H1 (cell line): ENCODE measurements around the gene RBSN. TPM values are rescaled to one million over a fixed set of nuclear protein-coding genes. Genes with fewer than 3 reads are reported as not detected.

Experiments used
- CTCF ChIA-PET: fragments of 300-600 bp; sonication (Branson Sonifier 250); formaldehyde crosslinking; loops from one replicate; lab custom pipeline; 2021; ENCODE audit not compliant: partially characterized antibody; lab: Charles Lee
- POLR2A ChIA-PET: fragments of 300-600 bp; sonication (Branson Sonifier 250); formaldehyde crosslinking; loops from one replicate; lab custom pipeline; 2021; ENCODE audit warnings: inconsistent platforms; ENCODE audit not compliant: partially characterized antibody; lab: Charles Lee
- DNase-seq, 2 experiments: peaks; one replicate each; pipeline versions ENCODE4 v3.0.0 to v3.0.0-alpha.2; 2010 to 2022; ENCODE audit warnings: low spot score in 2 of 2, low read depth in 1 of 2, mixed read lengths in 1 of 2
- FAIRE-seq: peaks from 2 replicates; lab custom pipeline; 2011; peaks lifted over from hg19 to GRCh38; lab: Jason Lieb, UNC
- H2AFZ ChIP-seq: 2 replicates; pipeline ENCODE4 v1.8.1; 2012; ENCODE audit warnings: low read length, inconsistent platforms
- H2AK5ac ChIP-seq: 2 replicates; pipeline ENCODE4 v1.6.1; 2013; ENCODE audit warnings: low read depth, low read length
- H2BK120ac ChIP-seq: replicated peaks from 2 replicates; pipeline ENCODE3; 2013; ENCODE audit warnings: low read depth, low read length, inconsistent platforms
- H2BK12ac ChIP-seq: 2 replicates; pipeline ENCODE4 v1.6.1; 2013; ENCODE audit warnings: low read depth, low read length
- H2BK15ac ChIP-seq: 2 replicates; pipeline ENCODE4 v1.6.1; 2013; ENCODE audit warnings: low read length
- H2BK20ac ChIP-seq: 2 replicates; pipeline ENCODE4 v1.6.1; 2013; ENCODE audit warnings: low read length
- H2BK5ac ChIP-seq: 2 replicates; pipeline ENCODE4 v1.6.1; 2013; ENCODE audit warnings: low read depth, low read length
- H3K14ac ChIP-seq: 2 replicates; pipeline ENCODE4 v1.6.1; 2013; ENCODE audit warnings: inconsistent platforms; ENCODE audit not compliant: insufficient read length
- H3K18ac ChIP-seq: 2 replicates; pipeline ENCODE4 v1.6.1; 2013; ENCODE audit warnings: low read length; ENCODE audit errors: extremely low read depth
- H3K23ac ChIP-seq: 2 replicates; pipeline ENCODE4 v1.6.1; 2013; ENCODE audit warnings: inconsistent platforms; ENCODE audit not compliant: insufficient read length
- H3K23me2 ChIP-seq: 2 replicates; pipeline ENCODE4 v1.6.1; 2013; ENCODE audit warnings: low read depth, low read length
- H3K27ac ChIP-seq: 2 replicates; pipeline ENCODE4 v1.6.1; 2011; ENCODE audit warnings: low read depth, low read length, inconsistent platforms
- H3K27me3 ChIP-seq, 4 experiments: replicated peaks in 1 of 4; 1 replicate in 1 of 4; 2 replicates in 3 of 4; pipeline versions ENCODE4 v1.6.1 to v1.8.1; 2011 to 2013; ENCODE audit warnings: low read length in 3 of 4, mild to moderate bottlenecking in 3 of 4, inconsistent platforms in 2 of 4, mixed read lengths in 2 of 4, moderate library complexity in 1 of 4; ENCODE audit not compliant: control insufficient read depth in 3 of 4, insufficient read depth in 3 of 4; ENCODE audit errors: extremely low read depth in 1 of 4
- H3K36me3 ChIP-seq, 4 experiments: 2 replicates each; pipeline versions ENCODE4 v1.6.1 to v1.8.1; 2011 to 2013; ENCODE audit warnings: mild to moderate bottlenecking in 4 of 4, low read length in 3 of 4, moderate library complexity in 2 of 4, control low read depth in 1 of 4, inconsistent platforms in 1 of 4; ENCODE audit not compliant: insufficient read depth in 4 of 4, control insufficient read depth in 2 of 4
- H3K4ac ChIP-seq: replicated peaks from 2 replicates; pipeline ENCODE3; 2013; ENCODE audit warnings: low read length, low read depth, mixed read lengths, inconsistent platforms; ENCODE audit not compliant: insufficient read length
- H3K4me1 ChIP-seq, 4 experiments: replicated peaks in 1 of 4; 1 replicate in 1 of 4; 2 replicates in 3 of 4; pipeline versions ENCODE4 v1.6.1 to v1.8.1; 2011 to 2013; ENCODE audit warnings: low read length in 3 of 4, inconsistent platforms in 2 of 4, mixed read lengths in 1 of 4; ENCODE audit not compliant: insufficient read depth in 4 of 4, control insufficient read depth in 3 of 4
- H3K4me2 ChIP-seq, 2 experiments: 2 replicates each; pipeline versions ENCODE4 v1.6.1 to v1.8.1; 2011 to 2013; ENCODE audit warnings: low read depth in 2 of 2, low read length in 2 of 2, control low read depth in 1 of 2, inconsistent platforms in 1 of 2, mild to moderate bottlenecking in 1 of 2; ENCODE audit not compliant: insufficient read depth in 1 of 2
- H3K4me3 ChIP-seq, 4 experiments: fragments of 200-600, 300-600 bp in 1 of 4; sonication (generic), shearing (Covaris generic), sonication (Bioruptor Twin) in 1 of 4; 2 replicates each; pipeline versions ENCODE4 v1.5.1 to v1.8.1; 2011 to 2016; ENCODE audit warnings: low read length in 4 of 4, low read depth in 3 of 4, control low read depth in 2 of 4, inconsistent platforms in 2 of 4, mild to moderate bottlenecking in 2 of 4, mixed read lengths in 1 of 4, moderate library complexity in 1 of 4; ENCODE audit not compliant: insufficient read depth in 2 of 4; ENCODE audit errors: extremely low read depth in 1 of 4
- H3K56ac ChIP-seq: replicated peaks from 2 replicates; pipeline ENCODE3; 2013; ENCODE audit warnings: low read depth, mild to moderate bottlenecking, mixed read lengths, low read length, inconsistent platforms; ENCODE audit not compliant: insufficient read length
- H3K79me1 ChIP-seq: 2 replicates; pipeline ENCODE4 v1.6.1; 2013; ENCODE audit warnings: low read depth, low read length, control low read depth
- H3K79me2 ChIP-seq, 2 experiments: 2 replicates each; pipeline versions ENCODE4 v1.6.1 to v1.8.1; 2012 to 2013; ENCODE audit warnings: low read length in 2 of 2, mild to moderate bottlenecking in 2 of 2, inconsistent platforms in 1 of 2; ENCODE audit not compliant: insufficient read depth in 2 of 2, control insufficient read depth in 1 of 2
- H3K9ac ChIP-seq, 4 experiments: replicated peaks in 1 of 4; 1 replicate in 1 of 4; 2 replicates in 3 of 4; pipeline versions ENCODE4 v1.6.1 to v1.8.1; 2011 to 2013; ENCODE audit warnings: low read depth in 3 of 4, low read length in 3 of 4, control low read depth in 2 of 4, mild to moderate bottlenecking in 2 of 4, moderate library complexity in 2 of 4, inconsistent platforms in 1 of 4; ENCODE audit errors: extremely low read depth in 1 of 4
- H3K9me3 ChIP-seq, 2 experiments: 2 replicates each; pipeline versions ENCODE4 v1.6.1 to v1.8.1; 2012 to 2013; ENCODE audit warnings: mild to moderate bottlenecking in 2 of 2, moderate library complexity in 2 of 2, control low read depth in 1 of 2, inconsistent platforms in 1 of 2, low read depth in 1 of 2, low read length in 1 of 2, mixed read lengths in 1 of 2; ENCODE audit not compliant: insufficient read depth in 2 of 2
- H4K20me1 ChIP-seq, 2 experiments: replicated peaks in 1 of 2; 2 replicates each; pipeline versions ENCODE3 to v1.8.1; 2011 to 2013; ENCODE audit warnings: inconsistent platforms in 2 of 2, low read length in 2 of 2, mild to moderate bottlenecking in 1 of 2; ENCODE audit not compliant: insufficient read depth in 2 of 2, control insufficient read depth in 1 of 2
- H4K5ac ChIP-seq: 2 replicates; pipeline ENCODE4 v1.6.1; 2013; ENCODE audit warnings: low read length, low read depth, mixed read lengths, inconsistent platforms; ENCODE audit not compliant: insufficient read length
- H4K8ac ChIP-seq: 2 replicates; pipeline ENCODE4 v1.8.0; 2013; ENCODE audit warnings: mild to moderate bottlenecking, moderate library complexity, low read length, inconsistent platforms; ENCODE audit not compliant: insufficient read depth; ENCODE audit errors: extremely low read depth
- H4K91ac ChIP-seq: replicated peaks from 2 replicates; pipeline ENCODE3; 2013; ENCODE audit warnings: low read length, mixed read lengths, inconsistent platforms; ENCODE audit not compliant: insufficient read length
- CREB1 ChIP-seq: IDR thresholded peaks from 2 replicates; pipeline ENCODE4 v1.6.1; 2012; ENCODE audit warnings: inconsistent platforms
- JUN ChIP-seq: IDR thresholded peaks from 2 replicates; pipeline ENCODE4 v1.6.1; 2011; ENCODE audit warnings: low read depth, mild to moderate bottlenecking, improper control_type of control experiment, low read length
- SUZ12 ChIP-seq: fragments of 200-600 bp; sonication (generic); IDR thresholded peaks from 2 replicates; pipeline ENCODE4 v1.6.1; 2012; ENCODE audit warnings: mild to moderate bottlenecking, inconsistent platforms, low read length, moderate library complexity, mixed read lengths
- WGBS, 2 experiments: shearing (Covaris generic) in 1 of 2; methylation state at CpG; one replicate each; pipeline versions ENCODE4 v1.1.6 to v1.1.7; 2013 to 2015; ENCODE audit warnings: low lambda C conversion rate in 2 of 2, mixed read lengths in 2 of 2, inconsistent platforms in 1 of 2, low coverage in 1 of 2, missing lambda C conversion rate in 1 of 2; ENCODE audit not compliant: insufficient replicate concordance in 2 of 2, insufficient coverage in 1 of 2, insufficient read length in 1 of 2; ENCODE audit errors: extremely low coverage in 1 of 2, missing lambda C conversion rate in 1 of 2; 5-methylcytosine and 5-hydroxymethylcytosine counted together
- polyA plus RNA-seq, 7 experiments: library from polyadenylated mRNA; depleted of rRNA in 3 of 7; stranded (reverse) in 5 of 7; unstranded in 2 of 7; fragments of >200 nt in 5 of 7; fragments of 200-250 nt in 2 of 7; gene quantifications; 1 replicate in 5 of 7; 2 replicates in 1 of 7; 4 replicates in 1 of 7; pipeline versions ENCODE4 v1.2.1 to v1.2.3, GENCODE V29; 2011 to 2013; ENCODE audit warnings: missing spikeins in 2 of 7, mixed read lengths in 2 of 7
- total RNA-seq: library from RNA; stranded (reverse); fragmentation: NEBNext Ultra II Directional; extraction: Animal tissue kit (Norgen Biotek cat#: 25700); gene quantifications from 2 replicates; pipeline ENCODE4 v1.2.1, GENCODE V29; 2021
- TF ChIP-seq, protein P1 (sequence below): IDR thresholded peaks from 2 replicates; pipeline ENCODE4 v1.6.1; 2012; ENCODE audit warnings: inconsistent platforms

The RBSN gene
- total and polyA plus RNA-seq, 2 of the 8 experiments (the other 6 are each of a cell fraction or from before 2014, with no cell fraction given), result 5.9 to 20.0 TPM

DNA sequence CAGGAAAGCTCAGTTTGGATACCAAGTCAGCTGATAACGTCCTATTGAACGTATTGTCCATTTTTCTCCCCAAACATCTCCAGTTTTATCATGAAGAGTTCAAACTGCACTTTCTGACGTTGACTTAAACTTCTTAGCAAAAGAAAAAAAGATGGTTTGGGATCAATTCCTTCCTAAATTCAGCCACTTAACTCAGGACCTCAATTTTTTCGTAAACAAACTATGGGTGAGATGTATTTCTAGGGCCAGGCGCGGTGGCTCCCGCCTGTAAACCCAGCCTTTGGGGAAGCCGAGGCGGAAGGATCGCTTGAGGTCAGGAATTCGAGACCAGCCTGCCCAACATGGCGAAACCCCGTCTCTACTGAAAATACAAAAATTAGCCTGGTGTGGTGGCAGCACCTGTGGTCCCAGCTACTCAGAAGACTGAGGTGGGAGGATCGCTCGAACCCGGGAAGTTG lies 33.4 kb downstream of the RBSN start:
- peak overlapping the region; percentile 99 for H2AFZ ChIP-seq
- no peak overlapping the region for H4K8ac ChIP-seq
- H3K4ac ChIP-seq, result no peak overlapping the region
- H3K56ac ChIP-seq, result no peak overlapping the region
- H2BK12ac ChIP-seq, result no peak overlapping the region
- peak overlapping the region; percentile 83 to 88; a peak in 3 of 4 replicates for H3K4me2 ChIP-seq
- no peak overlapping the region for H4K5ac ChIP-seq
- H3K27ac ChIP-seq, result no peak overlapping the region
- H3K9me3 ChIP-seq, result no peaks in the 10 kb centered on the region; a peak in 1 of 4 replicates
- no peak overlapping the region for H4K91ac ChIP-seq
- peak overlapping the region; percentile 81 to 97 (median 89); a peak in 7 of 8 replicates for H3K4me3 ChIP-seq
- no peak overlapping the region for H2BK5ac ChIP-seq
- no peak overlapping the region for H3K23ac ChIP-seq
- peaks cover 9 to 26% of the 10 kb centered on the region in 2 experiments; a peak in 3 of 4 replicates for H3K79me2 ChIP-seq
- H2BK120ac ChIP-seq, result no peak overlapping the region
- no peak overlapping the region for H3K18ac ChIP-seq
- H3K27me3 ChIP-seq, result no peaks in the 10 kb centered on the region
- peaks cover 0 to 5% of the 10 kb centered on the region in 2 experiments for H4K20me1 ChIP-seq
- H2AK5ac ChIP-seq, result no peak overlapping the region
- ChIA-PET POLR2A (interaction anchor here (0.6 to 4.0 kb wide), 6 partner anchors 9 to 122 kb away, joined by 3 to 17 read pairs (median 4); no protein-coding TSS in a partner anchor), CTCF (interaction anchor here (1.2 to 2.0 kb wide), 4 partner anchors 8 to 77 kb away, joined by 4 to 11 read pairs (median 5); no protein-coding TSS in a partner anchor)
- H3K9ac ChIP-seq, result peak overlapping the region in 2 of 4 experiments; percentile 94 to 95; a peak in 2 of 7 replicates
- WGBS, 2 experiments, result 76% methylated on average over 16 of the region's 16 CpGs; no CpG with 5 or more reads in 1 of the 2 experiments
- H3K4me1 ChIP-seq, result peaks cover 0 to 11% (median 6%) of the 10 kb centered on the region in 4 experiments; a peak in 5 of 7 replicates
- DNase-seq, result no peak
- no peak for FAIRE-seq
- no peak overlapping the region for H2BK15ac ChIP-seq
- peaks cover 7% of the 10 kb centered on the region; the same call in 1 of the 2 replicates for H3K23me2 ChIP-seq
- peaks cover 10% of the 10 kb centered on the region for H3K79me1 ChIP-seq
- H2BK20ac ChIP-seq, result no peak overlapping the region
- no peaks in the 10 kb centered on the region for H3K36me3 ChIP-seq
- H3K14ac ChIP-seq, result no peak overlapping the region
- TF ChIP-seq SUZ12 (no peak), CREB1 (no peak), JUN (no peak)
- TF ChIP-seq, protein P1, sequence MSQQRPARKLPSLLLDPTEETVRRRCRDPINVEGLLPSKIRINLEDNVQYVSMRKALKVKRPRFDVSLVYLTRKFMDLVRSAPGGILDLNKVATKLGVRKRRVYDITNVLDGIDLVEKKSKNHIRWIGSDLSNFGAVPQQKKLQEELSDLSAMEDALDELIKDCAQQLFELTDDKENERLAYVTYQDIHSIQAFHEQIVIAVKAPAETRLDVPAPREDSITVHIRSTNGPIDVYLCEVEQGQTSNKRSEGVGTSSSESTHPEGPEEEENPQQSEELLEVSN, result no peak
